Left ventricle myocardium inferior (tissue), 1 donor: ENCODE measurements around the gene CPSF4. TPM values are rescaled to one million over a fixed set of nuclear protein-coding genes. Genes with fewer than 3 reads are reported as not detected.

Experiments
- DNase-seq: peaks from one replicate; pipeline ENCODE4 v3.0.0-alpha.2; 2020
- H3K27ac ChIP-seq: fragments of 200-600 bp; replicated peaks from 2 replicates; pipeline ENCODE4 v1.8.0; 2021
- H3K27me3 ChIP-seq: fragments of 200-600 bp; 2 replicates; pipeline ENCODE4 v1.8.0; 2021; ENCODE audit warnings: low read depth
- H3K36me3 ChIP-seq: fragments of 200-600 bp; 2 replicates; pipeline ENCODE4 v1.8.0; 2021
- H3K4me1 ChIP-seq: fragments of 200-600 bp; 2 replicates; pipeline ENCODE4 v1.8.0; 2021
- H3K4me3 ChIP-seq: fragments of 200-600 bp; 2 replicates; pipeline ENCODE4 v1.8.0; 2021; ENCODE audit warnings: mild to moderate bottlenecking, moderate library complexity
- H3K9me3 ChIP-seq: fragments of 200-600 bp; replicated peaks from 2 replicates; pipeline ENCODE4 v1.8.0; 2021
- intact Hi-C: fragments of 100-400 bp; cut with micrococcal nuclease; formaldehyde crosslinking; loops from one replicate; pipeline ENCODE4 v1.11.0; 2022
- total RNA-seq: library from RNA; stranded (reverse); fragmentation: NEBNext Ultra II Directional; extraction: Animal tissue kit (Norgen Biotek cat#: 25700); gene quantifications from one replicate; pipeline ENCODE4 v1.2.1, GENCODE V29; 2021
- TF ChIP-seq, protein P1 (sequence below): fragments of 200-600 bp; IDR thresholded peaks from 2 replicates; pipeline ENCODE4 v1.8.0; 2021; ENCODE audit warnings: antibody characterized with exemption, mild to moderate bottlenecking, borderline replicate concordance
- donor health status: DM: no; HTN: yes; CAD: no; lungs with severe emphysema.

The CPSF4 gene
- total RNA-seq, 1 donor from 2014 or later, result 17.9 TPM

DNA sequence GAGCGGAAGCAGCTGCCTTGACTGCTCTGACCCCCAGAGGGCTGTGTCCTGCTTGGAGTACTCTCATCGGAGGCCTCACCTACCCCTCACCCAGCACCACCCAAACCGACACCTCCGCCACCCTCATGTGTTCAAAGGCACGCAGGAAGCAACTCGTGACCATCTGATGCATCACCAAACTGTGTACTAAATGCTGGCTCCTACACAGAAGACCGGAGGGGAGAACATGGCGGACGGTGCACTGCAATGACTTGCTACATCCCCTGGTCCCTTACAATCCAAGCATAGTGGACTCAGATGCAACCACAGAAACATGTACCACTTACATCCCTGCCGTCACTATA lies 33.8 kb upstream of the CPSF4 start:
- H3K36me3 ChIP-seq, result peaks cover 53% of the 10 kb centered on the region
- H3K27me3 ChIP-seq, result no peaks in the 10 kb centered on the region
- no peaks in the 10 kb centered on the region for H3K9me3 ChIP-seq
- no peak overlapping the region for H3K27ac ChIP-seq
- H3K4me1 ChIP-seq, result peaks cover 57% of the 10 kb centered on the region
- TF ChIP-seq, protein P1, sequence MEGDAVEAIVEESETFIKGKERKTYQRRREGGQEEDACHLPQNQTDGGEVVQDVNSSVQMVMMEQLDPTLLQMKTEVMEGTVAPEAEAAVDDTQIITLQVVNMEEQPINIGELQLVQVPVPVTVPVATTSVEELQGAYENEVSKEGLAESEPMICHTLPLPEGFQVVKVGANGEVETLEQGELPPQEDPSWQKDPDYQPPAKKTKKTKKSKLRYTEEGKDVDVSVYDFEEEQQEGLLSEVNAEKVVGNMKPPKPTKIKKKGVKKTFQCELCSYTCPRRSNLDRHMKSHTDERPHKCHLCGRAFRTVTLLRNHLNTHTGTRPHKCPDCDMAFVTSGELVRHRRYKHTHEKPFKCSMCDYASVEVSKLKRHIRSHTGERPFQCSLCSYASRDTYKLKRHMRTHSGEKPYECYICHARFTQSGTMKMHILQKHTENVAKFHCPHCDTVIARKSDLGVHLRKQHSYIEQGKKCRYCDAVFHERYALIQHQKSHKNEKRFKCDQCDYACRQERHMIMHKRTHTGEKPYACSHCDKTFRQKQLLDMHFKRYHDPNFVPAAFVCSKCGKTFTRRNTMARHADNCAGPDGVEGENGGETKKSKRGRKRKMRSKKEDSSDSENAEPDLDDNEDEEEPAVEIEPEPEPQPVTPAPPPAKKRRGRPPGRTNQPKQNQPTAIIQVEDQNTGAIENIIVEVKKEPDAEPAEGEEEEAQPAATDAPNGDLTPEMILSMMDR, result no peak
- intact Hi-C loops, result no loop called here
- H3K4me3 ChIP-seq, result no peak overlapping the region
- no peak for DNase-seq

DNA sequence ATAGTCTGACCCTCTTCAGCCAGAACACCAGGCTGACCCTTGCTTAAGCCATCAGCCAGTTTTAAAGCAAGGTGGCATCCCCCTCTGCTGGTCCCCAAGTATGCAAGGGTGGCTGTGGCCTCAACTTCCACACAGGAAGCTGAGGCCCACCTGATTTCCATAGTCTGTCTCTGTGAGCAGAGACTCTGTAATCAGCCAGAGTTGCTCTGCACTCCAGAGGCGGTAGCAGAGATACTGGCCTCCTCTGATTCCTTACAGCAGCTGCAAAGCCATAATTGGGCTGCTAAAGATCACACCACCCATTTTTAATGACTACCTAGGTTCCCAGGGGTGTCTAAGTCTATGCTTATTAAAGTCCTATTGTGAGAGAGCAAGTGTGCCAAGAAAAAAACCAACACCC lies 32.2 kb upstream of the CPSF4 start:
- Histone ChIP-seq H3K4me3 (peak overlapping the region; percentile 99), H3K27me3 (no peaks in the 10 kb centered on the region), H3K27ac (no peak overlapping the region), H3K36me3 (peaks cover 52% of the 10 kb centered on the region), H3K4me1 (peaks cover 66% of the 10 kb centered on the region), H3K9me3 (no peaks in the 10 kb centered on the region)
- TF ChIP-seq, protein P1, result no peak
- intact Hi-C loops, result no loop called here
- DNase-seq, result no peak

DNA sequence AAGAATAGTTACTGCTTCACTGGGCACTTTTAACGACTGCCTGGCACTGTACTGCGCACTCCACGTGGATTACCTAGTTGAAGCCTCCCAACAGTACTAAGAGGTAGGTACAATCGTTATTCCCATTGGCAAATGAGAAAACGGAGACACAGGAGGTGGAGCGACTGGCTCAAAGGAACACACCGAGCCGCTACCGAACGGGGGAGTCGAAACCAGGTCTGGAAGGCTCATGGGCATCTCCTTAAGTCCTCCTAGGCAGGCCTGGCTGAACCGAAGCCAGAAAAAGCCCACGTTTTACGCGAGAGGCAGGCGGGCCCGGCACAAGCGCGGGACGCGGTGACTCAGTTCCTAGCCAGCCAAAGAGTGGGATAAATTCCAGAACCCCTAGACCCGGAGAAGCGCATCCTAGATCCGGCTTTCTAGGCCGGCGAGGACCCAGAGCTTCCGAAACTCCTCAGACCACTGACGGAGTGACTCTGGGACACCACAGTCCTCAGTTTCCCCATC lies 30.8 kb upstream of the CPSF4 start:
- DNase-seq, result peak; percentile 39
- Histone ChIP-seq H3K4me3 (peak overlapping the region; percentile 99), H3K27ac (peak overlapping the region; percentile 99), H3K4me1 (peaks cover 66% of the 10 kb centered on the region), H3K9me3 (no peaks in the 10 kb centered on the region), H3K27me3 (no peaks in the 10 kb centered on the region), H3K36me3 (peaks cover 52% of the 10 kb centered on the region)
- intact Hi-C loops, result no loop called here
- TF ChIP-seq, protein P1, result no peak

DNA sequence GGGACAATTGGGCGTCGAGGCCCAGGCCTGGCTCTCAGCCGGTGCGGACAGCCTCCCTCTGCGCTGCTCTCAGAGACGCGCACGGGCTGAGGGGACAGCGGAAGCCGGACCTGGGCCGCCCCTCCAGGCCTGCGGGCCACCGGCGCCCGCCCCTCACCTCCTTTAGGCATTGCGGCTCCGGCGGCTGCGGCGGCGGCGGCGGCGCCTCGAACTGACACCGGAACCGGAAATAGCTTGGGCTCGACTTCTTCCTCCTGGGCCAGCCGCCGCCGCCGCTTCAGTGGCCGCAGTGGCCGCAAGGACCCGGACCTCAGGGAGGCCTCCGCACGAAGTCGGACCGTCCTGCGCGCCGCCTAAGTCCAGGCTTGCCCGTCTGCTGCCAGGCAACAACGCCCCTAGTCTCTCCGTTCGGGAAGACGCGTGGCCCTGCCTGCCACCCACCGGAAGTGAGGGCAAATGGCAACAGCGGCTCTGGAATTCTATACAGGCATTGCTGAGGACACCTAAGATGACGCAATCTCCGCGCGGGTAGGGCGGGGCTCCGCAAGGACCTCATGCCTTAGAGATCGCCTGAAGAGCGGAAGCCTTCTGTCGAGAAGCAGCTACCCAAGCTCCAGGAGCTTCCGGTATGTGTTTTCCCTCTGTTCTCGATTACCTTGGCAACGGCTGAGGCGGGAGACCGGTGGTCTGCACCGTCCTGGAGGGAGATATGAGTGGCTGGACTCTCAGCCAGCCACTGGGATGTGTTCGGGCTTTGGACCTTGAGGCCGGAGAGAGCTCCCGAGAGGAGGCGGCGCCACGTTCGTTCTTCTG lies 30.2 kb upstream of the CPSF4 start, which contains the start of the genes BUD31 and PDAP1:
BUD31 (plus strand) TSS at position 591 of the 813 bp plus-strand sequence. CDS start 2,124 bp downstream, outside the sequence.
PDAP1 (minus strand) TSS at position 219 of the 813 bp plus-strand sequence; CDS start at position 170, 49 bp downstream.
- peak; percentile 93 for DNase-seq
- Histone ChIP-seq H3K4me1 (peaks cover 66% of the 10 kb centered on the region), H3K36me3 (peaks cover 52% of the 10 kb centered on the region), H3K4me3 (peak within 1 kb of the TSS; percentile 99), H3K27ac (peak within 1 kb of the TSS; percentile 99), H3K27me3 (no peaks in the 10 kb centered on the region), H3K9me3 (no peaks in the 10 kb centered on the region)
- TF ChIP-seq, protein P1, result peak; percentile 19
- intact Hi-C loops, result no loop called here

DNA sequence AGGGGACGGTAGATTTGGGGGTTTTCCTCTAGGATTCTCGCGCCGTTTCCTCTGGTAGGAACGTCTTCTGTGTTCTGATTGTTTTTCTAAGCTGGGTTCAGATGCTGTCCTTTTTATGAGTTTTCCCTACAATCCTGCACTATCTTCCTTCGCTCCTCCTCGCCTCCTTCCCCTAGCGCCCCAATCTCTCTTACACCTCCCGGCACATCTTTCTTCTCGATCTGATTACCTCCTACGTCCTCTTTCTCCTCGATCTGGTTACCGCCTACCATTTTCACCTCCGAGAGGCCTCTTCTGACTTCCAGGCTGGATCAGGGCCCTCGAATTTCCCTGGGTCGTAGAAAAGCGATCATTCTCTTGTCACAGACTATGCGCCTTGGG lies 29.6 kb upstream of the CPSF4 start:
- TF ChIP-seq, protein P1, result no peak
- intact Hi-C loops, result no loop called here
- H3K27me3 ChIP-seq, result no peaks in the 10 kb centered on the region
- no peak for DNase-seq
- H3K27ac ChIP-seq, result peak overlapping the region; percentile 99
- H3K36me3 ChIP-seq, result peaks cover 52% of the 10 kb centered on the region
- H3K9me3 ChIP-seq, result no peaks in the 10 kb centered on the region
- peaks cover 63% of the 10 kb centered on the region for H3K4me1 ChIP-seq
- H3K4me3 ChIP-seq, result peak overlapping the region; percentile 99
